Activated naive CD8-positive, alpha-beta T cell treated with anti-CD3 and anti-CD28 coated beads, Interleukin-2, amount 50 U/mL, for 24 hours (primary cell): ENCODE results near the gene CDKN2AIPNL.
A peak's percentile ranks its signal among the peaks of the same experiment; 100 is the strongest.

Experiments used
- ATAC-seq: fragments of 150-1000 bp; cut with Tn5 transposase; one replicate; pipeline ENCODE4 v1.10.0; 2021
- DNase-seq: peaks from one replicate; pipeline ENCODE4 v3.0.0; 2021
- H3K27ac Mint-ChIP-seq: one replicate; pipeline ENCODE4 v1.8.0; 2021; ENCODE audit warnings: mild to moderate bottlenecking, mixed read lengths
- H3K27me3 Mint-ChIP-seq: one replicate; pipeline ENCODE4 v1.8.0; 2021; ENCODE audit warnings: mixed read lengths
- H3K36me3 Mint-ChIP-seq: one replicate; pipeline ENCODE4 v1.8.0; 2021; ENCODE audit warnings: low read depth, mixed read lengths
- H3K4me1 Mint-ChIP-seq: one replicate; pipeline ENCODE4 v1.8.0; 2021; ENCODE audit warnings: mixed read lengths
- H3K4me3 Mint-ChIP-seq: one replicate; pipeline ENCODE4 v1.8.0; 2021; ENCODE audit warnings: mild to moderate bottlenecking, moderate library complexity, mixed read lengths
- H3K9me3 Mint-ChIP-seq: one replicate; pipeline ENCODE4 v1.8.0; 2021; ENCODE audit warnings: mixed read lengths

Gene CDKN2AIPNL

GRCh38 chr5:134446938-134447337 is 35.3 kb upstream of the CDKN2AIPNL start:
- ATAC-seq (peak; percentile 15), DNase-seq (no peak)
- no peak overlapping the region for H3K4me3 Mint-ChIP-seq
- H3K4me1 Mint-ChIP-seq, result peaks cover 8% of the 10 kb centered on the region
- H3K27me3 Mint-ChIP-seq, result no peaks in the 10 kb centered on the region
- H3K9me3 Mint-ChIP-seq, result no peaks in the 10 kb centered on the region
- no peaks in the 10 kb centered on the region for H3K36me3 Mint-ChIP-seq
- no peak overlapping the region for H3K27ac Mint-ChIP-seq

GRCh38 chr5:134445856-134446818 is 34.5 kb upstream of the CDKN2AIPNL start:
- H3K36me3 Mint-ChIP-seq, result no peaks in the 10 kb centered on the region
- DNase-seq (no peak), ATAC-seq (no peak)
- peaks cover 8% of the 10 kb centered on the region for H3K4me1 Mint-ChIP-seq
- H3K27me3 Mint-ChIP-seq, result no peaks in the 10 kb centered on the region
- H3K4me3 Mint-ChIP-seq, result no peak overlapping the region
- no peak overlapping the region for H3K27ac Mint-ChIP-seq
- H3K9me3 Mint-ChIP-seq, result no peaks in the 10 kb centered on the region

GRCh38 chr5:134444941-134445471 is 33.3 kb upstream of the CDKN2AIPNL start:
- Mint-ChIP-seq H3K36me3 (no peaks in the 10 kb centered on the region), H3K27ac (no peak overlapping the region), H3K4me3 (no peak overlapping the region), H3K4me1 (peaks cover 8% of the 10 kb centered on the region), H3K27me3 (no peaks in the 10 kb centered on the region), H3K9me3 (no peaks in the 10 kb centered on the region)
- DNase-seq (no peak), ATAC-seq (no peak)

DNA sequence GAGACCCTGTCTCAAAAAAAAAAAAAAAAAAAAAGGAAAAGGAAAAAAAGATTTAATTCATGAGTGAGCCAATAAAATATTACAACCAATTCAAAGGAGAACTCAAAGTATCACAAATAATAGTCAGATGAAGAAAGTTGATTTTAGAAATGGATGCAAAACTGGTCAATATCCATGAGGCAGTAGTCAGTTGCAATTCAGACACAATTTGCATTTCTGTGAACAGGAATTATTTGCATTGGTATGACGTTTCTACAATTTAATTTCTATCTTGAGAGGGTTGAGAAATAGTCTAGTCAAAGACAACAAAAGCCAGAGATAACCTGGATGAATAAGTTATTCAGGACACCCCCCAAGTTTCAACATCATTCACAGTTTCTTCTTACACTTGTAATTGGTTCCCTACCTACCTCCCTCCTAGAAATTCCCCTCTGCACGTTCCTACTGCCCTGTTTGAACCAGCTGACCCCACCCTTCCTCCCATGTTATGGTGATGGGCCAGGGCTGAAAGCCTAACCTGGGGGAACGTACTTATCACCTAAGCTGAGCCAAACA is 28.6 kb upstream of the CDKN2AIPNL start:
- H3K27ac Mint-ChIP-seq, result peak overlapping the region; percentile 33
- H3K4me3 Mint-ChIP-seq, result no peak overlapping the region
- H3K27me3 Mint-ChIP-seq, result no peaks in the 10 kb centered on the region
- H3K36me3 Mint-ChIP-seq, result no peaks in the 10 kb centered on the region
- no peaks in the 10 kb centered on the region for H3K9me3 Mint-ChIP-seq
- peaks cover 24% of the 10 kb centered on the region for H3K4me1 Mint-ChIP-seq
- no peak for DNase-seq
- no peak for ATAC-seq

DNA sequence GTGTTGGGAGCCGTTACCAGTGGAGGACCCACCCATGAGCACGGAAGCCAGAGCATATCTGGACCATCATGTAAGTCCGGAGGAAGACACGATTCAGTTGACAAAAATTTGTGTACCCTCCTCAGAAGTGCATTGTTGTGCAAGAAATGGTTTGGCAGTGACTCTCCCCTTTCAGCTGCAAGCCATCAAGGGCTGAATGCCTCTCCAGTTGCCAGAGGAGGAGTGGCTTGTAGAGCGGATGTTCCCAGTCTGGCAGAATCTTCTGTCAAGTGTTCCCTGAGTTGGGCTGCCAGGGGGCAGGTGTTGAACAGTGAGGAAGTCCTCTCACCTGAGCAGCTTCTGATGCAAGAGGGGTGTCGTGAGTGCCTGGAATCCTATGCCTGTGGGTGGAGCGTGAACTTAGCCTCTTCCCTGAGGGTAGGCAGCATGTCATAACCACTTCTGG is 27.6 kb upstream of the CDKN2AIPNL start:
- H3K36me3 Mint-ChIP-seq, result no peaks in the 10 kb centered on the region
- no peaks in the 10 kb centered on the region for H3K9me3 Mint-ChIP-seq
- H3K27ac Mint-ChIP-seq, result no peak overlapping the region
- DNase-seq, result no peak
- peaks cover 27% of the 10 kb centered on the region for H3K4me1 Mint-ChIP-seq
- no peaks in the 10 kb centered on the region for H3K27me3 Mint-ChIP-seq
- ATAC-seq, result no peak
- H3K4me3 Mint-ChIP-seq, result no peak overlapping the region

- DNase-seq (no peak), ATAC-seq (no peak)
- no peaks in the 10 kb centered on the region for H3K27me3 Mint-ChIP-seq
- H3K4me3 Mint-ChIP-seq, result no peak overlapping the region
- H3K9me3 Mint-ChIP-seq, result no peaks in the 10 kb centered on the region
- no peak overlapping the region for H3K27ac Mint-ChIP-seq
- H3K4me1 Mint-ChIP-seq, result peaks cover 27% of the 10 kb centered on the region
- no peaks in the 10 kb centered on the region for H3K36me3 Mint-ChIP-seq
These were observed 27.0 kb upstream of the CDKN2AIPNL start for GRCh38 chr5:134438721-134439123.

- H3K4me3 Mint-ChIP-seq, result no peak overlapping the region
- no peak overlapping the region for H3K27ac Mint-ChIP-seq
- H3K27me3 Mint-ChIP-seq, result no peaks in the 10 kb centered on the region
- ATAC-seq (no peak), DNase-seq (no peak)
- H3K36me3 Mint-ChIP-seq, result no peaks in the 10 kb centered on the region
- no peaks in the 10 kb centered on the region for H3K9me3 Mint-ChIP-seq
- H3K4me1 Mint-ChIP-seq, result peaks cover 33% of the 10 kb centered on the region
These were observed 26.3 kb upstream of the CDKN2AIPNL start for GRCh38 chr5:134437847-134438581.

DNA sequence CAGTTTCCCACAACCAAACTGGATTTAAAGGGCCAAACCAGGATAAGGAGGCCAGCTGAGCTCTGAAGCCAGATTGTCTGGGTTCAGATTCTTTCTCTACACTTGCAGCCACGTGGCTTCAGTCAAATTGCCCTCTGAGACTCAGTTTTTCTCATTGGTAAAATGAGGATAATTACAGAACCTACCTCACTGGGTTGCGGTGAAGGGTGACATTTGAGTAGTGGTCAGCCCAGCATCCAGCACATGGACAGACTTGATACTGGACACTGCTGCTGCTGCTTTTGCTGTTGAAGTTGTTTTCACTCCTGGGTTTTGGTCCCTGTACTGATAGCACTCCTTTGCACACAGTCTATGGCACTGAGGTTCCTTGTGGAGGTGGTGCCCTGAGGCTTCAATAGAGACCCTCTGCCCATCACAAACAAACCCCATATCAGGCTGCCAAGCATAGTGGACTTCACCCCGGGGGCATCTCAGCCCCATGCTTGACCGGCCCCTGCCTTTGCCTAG is 25.7 kb upstream of the CDKN2AIPNL start:
- H3K27ac Mint-ChIP-seq, result peak overlapping the region; percentile 85
- DNase-seq, result no peak
- peak overlapping the region; percentile 45 for H3K4me3 Mint-ChIP-seq
- no peak for ATAC-seq
- H3K4me1 Mint-ChIP-seq, result peaks cover 39% of the 10 kb centered on the region
- no peaks in the 10 kb centered on the region for H3K36me3 Mint-ChIP-seq
- H3K27me3 Mint-ChIP-seq, result no peaks in the 10 kb centered on the region
- H3K9me3 Mint-ChIP-seq, result no peaks in the 10 kb centered on the region

DNA sequence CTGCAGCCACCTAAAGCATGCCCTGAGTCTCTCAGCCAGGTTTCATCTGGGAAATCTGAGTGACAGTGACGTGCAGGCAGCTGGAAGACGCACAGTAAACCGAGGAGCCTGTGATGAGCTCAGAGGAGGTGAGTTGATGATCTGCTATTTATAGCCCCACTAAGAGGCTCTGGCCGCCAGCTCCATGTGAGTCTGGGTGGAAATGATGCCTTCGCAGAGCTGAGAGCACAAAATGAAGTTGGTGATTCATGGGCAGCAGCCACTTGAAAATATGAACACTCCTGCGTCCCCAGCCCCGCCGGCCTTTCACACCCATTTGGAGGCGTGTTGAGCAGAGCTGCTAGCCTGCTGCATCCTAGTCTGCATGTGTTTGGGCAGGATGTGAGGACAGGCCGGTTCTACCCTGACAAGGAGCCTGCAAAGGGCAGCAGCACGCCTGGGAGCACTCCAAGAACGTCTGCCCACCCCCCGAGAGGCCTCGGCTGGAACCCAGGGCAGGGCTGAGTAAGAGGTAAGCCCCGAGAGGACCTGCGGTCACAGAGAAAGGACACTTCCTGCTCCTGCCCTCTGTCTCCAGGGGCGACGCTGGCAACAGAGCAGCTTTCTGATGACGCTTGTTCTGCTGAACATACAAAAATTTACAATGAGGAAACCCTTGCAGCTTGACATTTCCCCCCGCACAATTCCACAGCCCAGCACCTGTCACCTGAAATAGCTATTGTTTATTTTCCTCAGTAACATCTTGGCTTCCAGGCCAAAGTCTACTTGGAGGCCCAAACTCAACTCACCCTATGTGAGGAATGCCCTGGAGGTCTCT is 25.1 kb upstream of the CDKN2AIPNL start:
- no peaks in the 10 kb centered on the region for H3K36me3 Mint-ChIP-seq
- H3K4me3 Mint-ChIP-seq, result peak overlapping the region; percentile 45
- peaks cover 2% of the 10 kb centered on the region for H3K27me3 Mint-ChIP-seq
- peaks cover 46% of the 10 kb centered on the region for H3K4me1 Mint-ChIP-seq
- peak overlapping the region; percentile 85 for H3K27ac Mint-ChIP-seq
- H3K9me3 Mint-ChIP-seq, result no peaks in the 10 kb centered on the region
- DNase-seq (peak; percentile 68), ATAC-seq (peak; percentile 83)

DNA sequence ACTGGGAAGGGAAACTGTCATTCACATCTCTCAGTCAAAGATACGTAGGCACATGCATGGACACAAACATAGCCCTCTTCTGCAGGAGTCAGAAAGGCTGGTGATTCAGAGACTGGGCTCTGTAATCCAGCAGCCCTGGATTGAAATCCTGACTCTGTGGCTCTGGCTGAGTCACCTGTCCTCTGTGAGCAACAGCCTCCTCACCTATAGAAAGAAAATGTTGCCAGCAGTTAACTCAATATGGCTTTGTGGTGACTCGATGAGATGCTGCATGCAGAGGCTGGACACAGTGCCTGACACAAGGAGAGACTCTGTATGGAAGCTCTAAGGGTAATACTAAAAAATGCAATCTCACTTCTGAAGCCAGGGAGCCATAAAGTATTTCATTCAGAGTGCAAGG is 23.9 kb upstream of the CDKN2AIPNL start:
- Mint-ChIP-seq H3K27ac (peak overlapping the region; percentile 78), H3K9me3 (no peaks in the 10 kb centered on the region), H3K4me3 (no peak overlapping the region), H3K36me3 (no peaks in the 10 kb centered on the region), H3K27me3 (peaks cover 2% of the 10 kb centered on the region), H3K4me1 (peaks cover 47% of the 10 kb centered on the region)
- no peak for DNase-seq
- ATAC-seq, result peak; percentile 38

GRCh38 chr5:134432677-134433359 is 21.1 kb upstream of the CDKN2AIPNL start:
- no peak for ATAC-seq
- Mint-ChIP-seq H3K4me3 (peak overlapping the region; percentile 25), H3K4me1 (peaks cover 47% of the 10 kb centered on the region), H3K36me3 (no peaks in the 10 kb centered on the region), H3K27ac (peak overlapping the region; percentile 50), H3K27me3 (peaks cover 2% of the 10 kb centered on the region), H3K9me3 (no peaks in the 10 kb centered on the region)
- no peak for DNase-seq

DNA sequence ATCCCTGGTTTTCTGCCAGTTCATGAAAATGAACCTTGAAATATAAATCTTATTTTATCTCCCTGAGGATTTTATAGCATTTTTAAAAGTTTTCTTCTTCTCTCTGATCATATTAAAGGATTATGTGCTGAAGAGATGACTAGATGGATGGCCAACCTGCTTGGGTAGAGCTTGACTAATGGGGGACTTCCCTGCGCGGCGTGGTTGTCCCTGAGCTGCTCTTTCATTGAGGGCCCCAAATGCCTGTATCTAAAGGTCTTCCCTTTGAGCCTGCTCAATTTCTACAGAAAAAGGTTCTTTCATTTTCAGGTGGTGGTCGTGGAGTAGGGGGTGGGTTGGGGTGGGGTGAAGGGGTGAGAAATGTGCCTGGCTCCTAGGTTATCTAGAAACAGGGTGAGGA is 20.5 kb upstream of the CDKN2AIPNL start:
- H3K4me3 Mint-ChIP-seq, result peak overlapping the region; percentile 15
- H3K27ac Mint-ChIP-seq, result no peak overlapping the region
- peaks cover 2% of the 10 kb centered on the region for H3K27me3 Mint-ChIP-seq
- no peaks in the 10 kb centered on the region for H3K36me3 Mint-ChIP-seq
- DNase-seq (peak; percentile 54), ATAC-seq (peak; percentile 57)
- H3K9me3 Mint-ChIP-seq, result no peaks in the 10 kb centered on the region
- H3K4me1 Mint-ChIP-seq, result peaks cover 42% of the 10 kb centered on the region

- ATAC-seq, result no peak
- DNase-seq, result no peak
- no peak overlapping the region for H3K27ac Mint-ChIP-seq
- H3K27me3 Mint-ChIP-seq, result peaks cover 2% of the 10 kb centered on the region
- H3K9me3 Mint-ChIP-seq, result no peaks in the 10 kb centered on the region
- no peak overlapping the region for H3K4me3 Mint-ChIP-seq
- peaks cover 22% of the 10 kb centered on the region for H3K4me1 Mint-ChIP-seq
- H3K36me3 Mint-ChIP-seq, result no peaks in the 10 kb centered on the region
These were observed 18.4 kb upstream of the CDKN2AIPNL start for GRCh38 chr5:134430001-134430569.
